ENCODE measurements around the gene MSGN1.

The MSGN1 gene

GRCh38 chr2:17816396-17817245 lies at the start of gene MSGN1:
Gene MSGN1, plus strand, starts transcription at chr2:17816460. Its CDS starts 59 bp downstream, at chr2:17816519.
- no peak for DNase-seq

DNA sequence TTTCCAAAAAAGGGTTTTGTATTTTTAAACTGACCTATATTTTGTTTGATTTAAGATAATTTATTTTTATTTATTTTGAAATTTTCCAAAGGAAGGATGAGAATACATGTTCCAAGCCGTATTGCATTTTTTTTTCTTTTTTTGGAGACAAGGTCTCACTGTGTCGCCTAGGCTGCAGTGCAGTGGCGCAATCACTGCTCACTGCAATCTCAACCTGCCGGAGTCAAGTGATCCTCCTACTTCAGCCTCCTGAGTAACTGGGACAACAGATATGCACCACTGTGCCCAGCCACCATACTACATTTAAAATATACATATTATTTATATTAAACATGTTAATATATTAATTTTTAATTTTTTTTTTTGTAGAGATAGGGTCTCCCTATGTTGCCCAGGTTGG lies 47.4 kb upstream of the MSGN1 start:
- DNase-seq = no peak

GRCh38 chr2:17771956-17772355 lies 44.3 kb upstream of the MSGN1 start:
- DNase-seq = no peak

DNA sequence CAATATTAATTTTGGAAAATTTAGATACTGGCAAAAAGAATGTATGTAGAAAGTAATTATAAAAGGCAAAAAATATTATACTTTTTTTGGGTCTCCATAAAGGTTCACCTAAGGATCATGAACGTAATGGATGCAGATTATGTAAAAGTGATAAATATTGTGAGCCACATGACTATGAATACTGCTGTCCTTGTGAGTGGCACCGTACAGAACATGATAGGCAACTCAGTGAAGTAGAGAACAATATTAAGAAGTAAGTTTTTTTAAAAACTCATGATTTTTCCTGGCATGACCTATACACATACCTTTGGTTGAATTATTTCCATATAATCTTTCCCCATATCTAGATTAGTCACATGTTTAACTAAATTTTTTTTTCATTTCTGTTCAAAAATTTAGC lies 43.7 kb upstream of the MSGN1 start:
- DNase-seq = no peak

DNA sequence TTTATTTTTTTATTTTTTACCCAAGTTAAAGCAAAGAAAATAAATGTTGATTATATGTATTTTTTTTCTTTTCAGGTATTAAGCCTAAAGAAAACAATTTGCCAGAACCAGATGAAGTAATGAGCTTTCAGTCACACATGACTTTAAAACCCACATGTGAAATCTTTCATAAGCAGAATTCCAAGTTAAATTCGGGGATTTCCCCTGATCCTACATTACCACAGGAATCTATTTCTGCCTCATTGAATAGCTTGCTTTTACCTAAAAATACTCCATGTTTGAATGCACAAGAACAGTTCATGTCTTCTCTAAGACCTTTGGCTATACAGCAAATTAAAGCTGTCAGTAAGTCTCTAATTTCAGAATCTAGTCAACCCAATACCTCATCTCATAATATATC lies 35.7 kb upstream of the MSGN1 start:
- DNase-seq = no peak

GRCh38 chr2:17781482-17781881 lies 34.8 kb upstream of the MSGN1 start:
- DNase-seq = no peak

DNA sequence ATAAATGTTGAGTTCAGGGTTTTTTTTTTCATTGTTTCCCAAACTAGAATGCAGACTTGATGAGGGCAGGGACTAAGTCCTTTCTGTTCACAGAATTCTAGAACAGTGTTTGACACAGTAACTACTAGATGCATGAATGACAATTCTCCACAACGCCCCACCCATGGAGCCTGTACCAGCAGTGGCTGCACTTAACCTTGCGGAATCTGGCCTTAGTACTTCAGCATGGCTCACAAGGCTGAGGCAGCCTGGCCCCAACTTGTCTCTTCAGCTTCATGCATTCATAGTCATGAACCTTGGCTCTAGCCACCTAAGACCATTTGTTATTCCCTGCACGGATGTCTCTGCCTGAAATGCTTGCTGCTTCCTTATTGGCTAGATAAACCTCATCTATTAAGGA lies 29.5 kb upstream of the MSGN1 start:
- no peak for DNase-seq

GRCh38 chr2:17788773-17789172 lies 27.5 kb upstream of the MSGN1 start:
- DNase-seq = no peak

- no peak for DNase-seq
Measured at GRCh38 chr2:17790536-17790935, 25.7 kb upstream of the MSGN1 start.

DNA sequence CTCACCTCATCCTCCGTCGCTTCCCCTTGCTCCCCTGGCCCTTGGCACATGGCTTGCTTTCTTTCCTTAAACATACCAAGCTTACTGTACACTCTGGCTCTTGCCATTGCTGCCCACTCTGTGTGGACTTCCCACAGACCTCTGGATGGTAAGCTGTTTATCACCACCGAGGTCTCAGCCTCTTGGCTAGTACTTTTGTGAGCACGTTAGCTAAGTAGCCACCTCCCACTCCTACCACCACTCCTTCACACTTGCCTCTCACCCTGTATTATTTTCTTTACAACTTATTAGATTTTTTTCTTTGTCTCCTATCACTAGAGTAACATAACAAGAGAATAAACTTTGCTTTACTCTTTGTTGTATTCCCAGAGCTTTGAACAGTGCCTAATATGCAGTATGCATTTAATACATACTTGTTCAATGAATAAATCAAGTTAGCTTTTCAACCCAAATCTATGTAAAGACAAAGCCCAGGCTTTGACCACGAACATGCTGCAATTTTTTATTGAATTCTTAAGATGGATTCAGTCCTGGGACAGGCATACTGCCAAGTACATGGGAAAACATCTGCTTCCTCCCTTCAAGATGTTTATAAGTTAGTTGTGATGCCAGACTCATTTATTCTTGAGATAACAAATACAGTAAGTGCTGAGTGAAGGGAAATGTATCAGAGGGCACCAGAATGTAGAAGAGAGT lies 25.0 kb upstream of the MSGN1 start:
- no peak for DNase-seq

GRCh38 chr2:17791817-17792130 lies 24.5 kb upstream of the MSGN1 start:
- no peak for DNase-seq

- DNase-seq = no peak
Measured at GRCh38 chr2:17792515-17792914, 23.7 kb upstream of the MSGN1 start.

GRCh38 chr2:17793296-17793695 lies 23.0 kb upstream of the MSGN1 start:
- no peak for DNase-seq

GRCh38 chr2:17793803-17794354 lies 22.4 kb upstream of the MSGN1 start:
- DNase-seq = no peak

DNA sequence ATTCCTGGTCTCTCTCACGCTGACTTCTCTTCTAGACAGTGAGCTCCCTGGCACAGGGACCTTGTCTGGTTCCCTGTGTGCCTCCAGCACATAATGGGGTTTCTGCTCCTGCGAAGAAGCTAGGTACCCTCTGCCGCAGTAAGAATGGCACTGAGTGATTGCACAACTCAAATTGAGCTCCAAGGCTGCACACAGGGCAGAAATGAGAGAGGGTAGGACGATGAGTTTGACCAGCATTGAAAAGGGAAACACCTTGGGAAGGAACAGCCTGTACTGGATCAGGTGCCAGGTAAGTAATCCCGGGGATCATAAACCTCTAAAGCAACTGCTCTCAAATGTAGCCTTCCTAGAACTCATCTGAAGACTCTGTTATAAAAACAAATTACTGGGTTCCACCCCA lies 21.0 kb upstream of the MSGN1 start:
- DNase-seq = no peak

GRCh38 chr2:17798338-17798737 lies 17.9 kb upstream of the MSGN1 start:
- DNase-seq = no peak

DNA sequence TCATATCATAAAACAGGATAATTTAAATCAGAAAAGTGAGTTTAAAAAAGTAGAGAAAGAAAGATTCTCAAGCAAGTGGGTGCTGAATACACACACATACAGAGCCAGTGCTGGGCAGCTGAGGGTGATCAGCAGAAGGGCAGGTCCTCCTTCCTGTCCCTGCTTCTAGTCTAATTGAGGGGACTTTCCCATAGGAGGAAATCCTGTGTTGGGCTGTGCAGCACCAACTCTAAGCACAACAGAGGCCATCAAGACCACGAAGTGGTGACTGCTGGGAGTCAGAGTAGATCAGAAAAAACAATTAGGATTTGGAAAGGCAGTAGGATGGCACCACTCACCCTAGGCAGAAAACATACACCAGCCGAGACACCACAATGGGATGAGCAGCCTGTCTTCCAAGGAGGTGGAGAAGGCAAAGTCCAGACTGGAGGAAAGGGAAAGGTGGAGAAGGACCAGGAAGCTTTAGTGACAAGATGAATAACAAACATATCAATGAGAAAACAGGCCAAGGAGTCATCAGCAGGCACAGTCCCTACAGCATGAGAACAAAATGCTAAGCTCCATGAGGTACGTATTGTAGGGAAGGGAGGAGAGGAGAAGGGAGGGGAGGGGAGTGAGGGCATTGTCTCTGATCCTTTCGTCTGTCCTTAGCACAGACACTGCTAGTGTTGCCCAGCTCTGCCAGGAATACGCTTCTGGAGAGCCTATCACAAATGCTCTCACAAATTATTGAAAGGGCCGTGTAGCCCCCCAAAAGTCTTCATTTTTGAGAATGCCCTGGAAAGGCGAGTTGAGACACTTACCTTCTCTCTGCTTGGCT lies 16.7 kb upstream of the MSGN1 start:
- no peak for DNase-seq

GRCh38 chr2:17800219-17800618 lies 16.0 kb upstream of the MSGN1 start:
- DNase-seq = no peak

DNA sequence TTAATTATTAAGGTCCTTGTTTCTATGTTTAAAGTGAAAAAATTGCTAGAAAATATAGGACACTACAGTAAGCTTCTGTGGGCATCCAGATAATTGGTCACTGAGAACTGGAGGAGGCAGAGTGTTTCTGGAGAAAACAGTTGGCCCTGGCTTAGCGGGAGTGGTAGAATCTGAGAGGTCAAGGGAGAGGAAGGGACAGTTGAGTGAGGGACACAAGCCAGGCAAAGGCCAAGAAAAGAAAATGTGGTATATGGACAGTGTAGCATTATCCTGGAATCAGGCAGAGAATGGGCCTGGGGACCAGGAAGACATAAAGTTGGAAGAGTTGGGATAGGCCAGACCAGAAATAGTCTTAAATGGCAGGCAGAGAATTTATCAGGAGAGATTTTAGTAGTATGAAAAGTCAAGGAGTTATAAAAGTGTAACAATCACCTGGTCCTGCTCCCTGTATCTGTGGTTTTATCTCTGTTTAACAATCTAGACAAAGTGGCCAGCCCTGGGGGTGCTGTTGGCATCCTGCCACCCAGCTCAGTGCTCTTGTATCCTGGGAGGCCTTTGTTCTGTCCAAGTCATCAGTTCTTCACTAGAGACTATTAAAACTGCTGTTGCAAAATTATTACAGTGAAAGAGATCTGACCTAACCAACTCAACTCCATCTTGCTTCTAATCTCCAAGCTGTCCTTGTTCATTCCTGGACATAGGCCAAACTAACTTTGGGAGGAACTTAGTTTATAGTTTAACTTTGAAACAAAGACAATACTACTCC lies 15.4 kb upstream of the MSGN1 start:
- no peak for DNase-seq

DNA sequence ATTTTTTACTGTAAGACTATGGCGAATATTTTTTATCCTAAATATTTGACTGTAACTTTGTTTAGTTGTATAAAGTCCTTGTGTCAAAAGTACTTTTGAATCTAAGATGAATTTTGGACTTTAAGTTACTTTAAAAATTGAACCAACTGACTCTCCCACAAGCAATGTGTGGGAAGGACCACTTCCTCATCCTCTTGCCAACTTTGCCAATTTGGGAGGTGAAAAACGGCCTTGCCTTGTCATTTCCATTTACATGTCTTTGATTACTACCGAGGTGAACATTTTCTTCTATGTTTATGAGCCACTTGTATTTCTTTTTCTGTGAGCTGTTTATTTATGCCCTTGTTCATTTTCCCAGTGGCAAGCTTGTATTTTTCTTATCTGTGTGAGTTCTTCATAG lies 12.8 kb upstream of the MSGN1 start:
- no peak for DNase-seq

DNA sequence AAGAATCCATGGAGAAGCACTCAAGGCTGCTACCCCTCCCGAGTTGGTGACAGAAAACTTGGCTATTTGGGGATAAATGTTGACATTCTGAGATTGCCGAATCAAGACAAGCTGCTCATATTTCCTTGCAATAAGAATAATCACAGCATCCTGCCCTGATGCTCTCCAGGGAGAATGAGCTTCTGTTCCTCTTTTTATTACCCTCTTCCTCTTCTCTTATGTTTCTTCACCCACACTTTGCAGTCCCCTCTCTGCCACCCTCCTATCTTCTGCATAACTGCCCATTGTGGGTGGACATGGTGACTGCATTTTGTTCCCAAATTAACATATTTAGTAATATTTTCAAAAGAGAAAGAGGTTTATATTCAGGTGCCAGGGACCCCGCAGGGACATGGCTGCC lies 11.9 kb upstream of the MSGN1 start:
- DNase-seq = no peak

DNA sequence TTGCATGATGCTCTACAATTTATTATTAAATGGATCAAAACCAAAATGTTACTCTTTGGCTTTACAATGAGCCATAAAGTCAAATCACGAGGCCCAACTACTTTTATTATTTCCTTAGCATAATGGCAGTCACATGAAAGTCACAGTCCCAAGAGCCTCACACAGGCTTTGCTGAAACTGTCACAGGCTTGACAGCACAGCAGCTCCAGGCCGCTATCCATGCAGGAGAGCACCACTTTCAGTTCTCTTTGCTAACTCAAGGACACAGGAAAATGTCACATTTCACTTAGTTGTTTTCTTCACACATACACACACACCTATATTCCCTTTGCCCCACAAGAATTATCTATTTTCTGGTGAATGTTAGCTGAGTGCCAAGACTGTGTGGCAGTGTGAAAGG lies 11.1 kb upstream of the MSGN1 start:
- no peak for DNase-seq
